22Rv1 (cell line): ENCODE results near the gene ACSF3.

ENCODE experiments used
- CTCF ChIP-seq: fragments of 450-650 bp; IDR thresholded peaks from 2 replicates; pipeline ENCODE4 v1.5.1; 2017; ENCODE audit warnings: mild to moderate bottlenecking
- ZFX ChIP-seq: fragments of 450-650 bp; IDR thresholded peaks from 2 replicates; pipeline ENCODE4 v1.6.1; 2017; ENCODE audit warnings: antibody characterized with exemption, borderline replicate concordance

- no peak for TF ChIP-seq CTCF
- no peak for TF ChIP-seq ZFX
These were observed 31.0 kb upstream of the ACSF3 start for GRCh38 chr16:89062389-89063345.
